ENCODE data around the gene MTG2. TPM values are rescaled to one million over a fixed set of nuclear protein-coding genes. Genes with fewer than 3 reads are reported as not detected.

The MTG2 gene
- total RNA-seq, 1 donor from 2014 or later, result 20.2 TPM

DNA sequence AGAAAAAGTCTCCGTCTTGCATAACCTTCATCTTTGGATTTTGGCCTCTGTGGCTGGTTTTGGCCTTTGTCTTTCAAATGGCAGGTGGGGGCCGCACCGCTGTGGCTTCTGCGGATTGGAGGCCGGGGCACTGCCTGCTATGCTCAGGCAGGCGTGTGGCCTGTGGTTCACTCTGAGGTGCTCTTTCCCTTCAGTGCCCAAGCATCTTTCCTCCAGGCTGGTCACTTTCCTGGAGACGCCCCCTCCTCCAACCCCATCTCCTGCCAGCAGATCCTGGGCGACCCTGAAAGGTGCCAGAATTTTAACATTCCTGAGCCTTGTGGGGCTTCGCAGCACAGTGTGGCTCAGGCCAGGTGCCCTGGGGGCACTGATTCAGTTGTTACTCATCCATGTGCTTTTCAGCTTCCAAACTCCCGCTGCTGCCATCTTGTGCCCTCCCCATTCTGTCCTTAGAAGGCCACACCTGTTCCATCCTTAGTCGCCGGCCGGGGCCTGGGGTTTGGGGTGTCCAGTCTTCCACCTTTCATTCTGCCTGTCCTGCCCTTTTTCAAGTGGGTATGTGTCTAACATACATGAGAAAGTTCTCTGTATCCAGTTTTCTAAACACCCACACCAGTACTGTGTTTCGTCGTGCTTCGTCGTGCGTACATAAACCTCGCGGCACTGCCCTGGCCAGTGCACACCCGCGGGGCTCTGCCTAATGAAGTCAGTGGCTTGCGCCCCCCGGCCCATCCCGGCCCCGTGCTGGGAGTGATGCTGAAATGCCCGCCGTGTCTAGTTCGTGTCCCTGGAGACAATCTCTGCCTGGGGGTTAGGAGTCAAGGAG is 27.2 kb upstream of the MTG2 start:
- H3K27me3 Mint-ChIP-seq (ENCODE audit: unreplicated experiment), result peaks cover 7% of the 10 kb centered on the region
- H3K4me1 Mint-ChIP-seq (ENCODE audit: unreplicated experiment), result peaks cover 17% of the 10 kb centered on the region
- TF ChIP-seq, protein P1, sequence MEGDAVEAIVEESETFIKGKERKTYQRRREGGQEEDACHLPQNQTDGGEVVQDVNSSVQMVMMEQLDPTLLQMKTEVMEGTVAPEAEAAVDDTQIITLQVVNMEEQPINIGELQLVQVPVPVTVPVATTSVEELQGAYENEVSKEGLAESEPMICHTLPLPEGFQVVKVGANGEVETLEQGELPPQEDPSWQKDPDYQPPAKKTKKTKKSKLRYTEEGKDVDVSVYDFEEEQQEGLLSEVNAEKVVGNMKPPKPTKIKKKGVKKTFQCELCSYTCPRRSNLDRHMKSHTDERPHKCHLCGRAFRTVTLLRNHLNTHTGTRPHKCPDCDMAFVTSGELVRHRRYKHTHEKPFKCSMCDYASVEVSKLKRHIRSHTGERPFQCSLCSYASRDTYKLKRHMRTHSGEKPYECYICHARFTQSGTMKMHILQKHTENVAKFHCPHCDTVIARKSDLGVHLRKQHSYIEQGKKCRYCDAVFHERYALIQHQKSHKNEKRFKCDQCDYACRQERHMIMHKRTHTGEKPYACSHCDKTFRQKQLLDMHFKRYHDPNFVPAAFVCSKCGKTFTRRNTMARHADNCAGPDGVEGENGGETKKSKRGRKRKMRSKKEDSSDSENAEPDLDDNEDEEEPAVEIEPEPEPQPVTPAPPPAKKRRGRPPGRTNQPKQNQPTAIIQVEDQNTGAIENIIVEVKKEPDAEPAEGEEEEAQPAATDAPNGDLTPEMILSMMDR (IDR thresholded peaks at IDR 0.05; ENCODE audit: unreplicated experiment), result no peak
- H3K27ac Mint-ChIP-seq (ENCODE audit: unreplicated experiment), result no peak overlapping the region
- H3K36me3 Mint-ChIP-seq (ENCODE audit: low read depth, unreplicated experiment), result peaks cover 31% of the 10 kb centered on the region
- no peak overlapping the region for H3K4me3 Mint-ChIP-seq (ENCODE audit: unreplicated experiment)
- no peak for DNase-seq (ENCODE audit: low spot score)
- no peaks in the 10 kb centered on the region for H3K9me3 Mint-ChIP-seq (ENCODE audit: unreplicated experiment)

DNA sequence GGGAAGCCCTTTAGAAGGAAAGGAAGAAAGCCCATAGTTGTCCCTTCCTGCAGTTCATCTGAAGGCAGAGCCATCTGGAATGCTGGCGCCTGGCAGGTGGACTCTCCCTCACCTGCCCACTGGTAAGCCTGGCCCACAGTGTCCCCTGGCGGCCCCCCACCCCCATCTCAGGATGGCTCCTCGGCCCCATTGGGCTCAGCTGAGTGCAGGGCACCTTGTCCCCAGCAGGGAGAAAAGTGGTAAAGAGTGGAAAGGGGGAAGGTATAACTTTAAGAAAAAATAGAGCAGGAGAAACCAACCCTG is 26.6 kb upstream of the MTG2 start:
- Mint-ChIP-seq H3K9me3 (ENCODE audit: unreplicated experiment) (no peaks in the 10 kb centered on the region), H3K36me3 (ENCODE audit: low read depth, unreplicated experiment) (peaks cover 31% of the 10 kb centered on the region), H3K27me3 (ENCODE audit: unreplicated experiment) (peaks cover 7% of the 10 kb centered on the region), H3K27ac (ENCODE audit: unreplicated experiment) (no peak overlapping the region), H3K4me1 (ENCODE audit: unreplicated experiment) (peaks cover 17% of the 10 kb centered on the region), H3K4me3 (ENCODE audit: unreplicated experiment) (no peak overlapping the region)
- TF ChIP-seq, protein P1 (IDR thresholded peaks at IDR 0.05; ENCODE audit: unreplicated experiment), result no peak
- DNase-seq (ENCODE audit: low spot score), result no peak

DNA sequence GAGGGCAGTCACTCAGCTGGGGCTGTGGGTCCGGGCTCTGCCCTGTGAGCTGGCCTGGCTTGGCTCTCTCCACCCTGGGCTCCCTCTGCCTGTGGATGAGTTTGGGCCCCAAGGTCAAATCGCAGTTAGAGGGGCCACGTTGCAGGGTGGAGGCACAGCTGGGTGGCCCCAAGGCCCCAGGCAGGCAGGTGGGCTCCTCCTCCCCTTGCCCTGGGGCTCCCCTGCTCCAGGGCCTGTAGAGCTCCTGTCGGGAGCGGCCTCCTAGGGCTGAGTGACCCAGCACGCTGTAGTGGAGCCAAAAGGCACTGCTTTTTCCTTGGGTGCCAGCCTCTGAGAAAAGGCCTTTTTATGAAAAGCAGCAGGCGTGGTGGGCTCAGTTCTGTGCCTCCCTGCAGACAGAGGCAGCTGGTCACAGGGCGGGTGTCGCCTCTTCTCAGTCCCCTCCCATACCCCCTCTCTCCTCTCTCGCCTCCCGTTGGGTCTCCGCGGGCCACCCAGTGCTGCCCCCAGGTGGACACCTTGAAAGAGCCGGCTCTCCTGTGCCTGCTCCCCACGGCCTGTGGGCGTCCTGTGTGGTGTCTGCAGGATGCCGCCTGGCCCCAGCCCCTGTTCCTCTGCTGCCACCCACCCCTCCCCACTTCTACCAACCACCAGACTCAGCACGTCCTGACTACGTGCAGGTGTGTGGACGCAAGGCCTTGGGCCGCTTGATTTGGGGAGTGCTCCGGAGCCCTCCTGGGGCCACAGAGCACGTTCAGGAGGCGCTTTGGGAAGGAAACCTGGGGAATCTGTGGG is 26.0 kb upstream of the MTG2 start:
- Mint-ChIP-seq H3K27me3 (ENCODE audit: unreplicated experiment) (peaks cover 10% of the 10 kb centered on the region), H3K27ac (ENCODE audit: unreplicated experiment) (no peak overlapping the region), H3K36me3 (ENCODE audit: low read depth, unreplicated experiment) (peaks cover 31% of the 10 kb centered on the region), H3K4me3 (ENCODE audit: unreplicated experiment) (no peak overlapping the region), H3K4me1 (ENCODE audit: unreplicated experiment) (peaks cover 17% of the 10 kb centered on the region), H3K9me3 (ENCODE audit: unreplicated experiment) (no peaks in the 10 kb centered on the region)
- TF ChIP-seq, protein P1 (IDR thresholded peaks at IDR 0.05; ENCODE audit: unreplicated experiment), result peak; percentile 63
- peak; percentile 86 for DNase-seq (ENCODE audit: low spot score)

DNA sequence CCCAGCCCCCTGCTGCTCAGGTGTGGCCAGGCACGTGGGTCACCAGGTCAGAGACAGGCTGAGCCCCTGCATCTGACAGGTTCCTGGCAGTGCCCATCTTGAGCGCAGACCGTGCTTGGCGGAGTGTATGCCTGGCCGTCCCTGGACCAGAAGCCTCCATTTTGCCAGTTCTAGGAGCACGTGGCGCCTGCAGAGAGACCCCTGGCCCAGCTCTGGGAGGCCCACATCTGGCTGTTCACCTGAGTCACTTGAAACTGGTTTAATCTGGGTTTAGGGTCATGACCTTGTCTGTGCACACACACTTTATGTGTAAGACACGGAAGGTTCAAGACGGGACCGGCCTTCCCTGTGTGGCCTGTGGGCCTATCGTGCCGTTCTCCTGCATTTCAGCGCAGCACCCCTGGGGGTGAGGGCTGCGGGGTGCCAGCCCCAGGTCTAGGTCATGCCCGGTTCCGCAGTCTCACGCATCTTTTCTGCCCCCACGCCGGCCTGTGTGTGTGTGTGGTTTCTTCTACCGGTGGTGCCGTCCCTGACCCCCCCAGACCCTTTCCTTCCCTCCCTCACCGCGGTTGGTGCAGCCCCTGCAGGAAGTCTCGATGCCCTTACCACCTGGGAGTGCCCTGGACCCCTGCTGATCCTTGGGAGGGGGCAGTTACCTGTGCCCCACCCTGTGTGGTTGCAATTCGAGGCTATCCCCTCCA is 25.3 kb upstream of the MTG2 start:
- no peak overlapping the region for H3K27ac Mint-ChIP-seq (ENCODE audit: unreplicated experiment)
- H3K27me3 Mint-ChIP-seq (ENCODE audit: unreplicated experiment), result peaks cover 12% of the 10 kb centered on the region
- TF ChIP-seq, protein P1 (IDR thresholded peaks at IDR 0.05; ENCODE audit: unreplicated experiment), result no peak
- H3K4me3 Mint-ChIP-seq (ENCODE audit: unreplicated experiment), result no peak overlapping the region
- peaks cover 26% of the 10 kb centered on the region for H3K36me3 Mint-ChIP-seq (ENCODE audit: low read depth, unreplicated experiment)
- H3K4me1 Mint-ChIP-seq (ENCODE audit: unreplicated experiment), result peaks cover 14% of the 10 kb centered on the region
- H3K9me3 Mint-ChIP-seq (ENCODE audit: unreplicated experiment), result no peaks in the 10 kb centered on the region
- no peak for DNase-seq (ENCODE audit: low spot score)

Data from endothelial cell (in vitro differentiated cells).